Motor neuron (in vitro differentiated cells): Measurements from ENCODE around the gene HEY2. TPM values are rescaled to one million over a fixed set of nuclear protein-coding genes. Genes with fewer than 3 reads are reported as not detected.

Experiments used
- ATAC-seq, 8 experiments: fragments of 200-7000 bp; cut with Tn5 transposase; replicated peaks in 6 of 8; 2 replicates each; pipeline ENCODE4 v1.8.0; 2021; ENCODE audit warnings: mild to moderate bottlenecking in 8 of 8, moderate library complexity in 8 of 8
- H3K27ac ChIP-seq, 2 donors: fragments of 250-450 bp; sonication (Bioruptor Pico); 2 replicates each; pipeline ENCODE4 v1.9.0; 2021; ENCODE audit warnings: antibody characterized with exemption in 2 of 2, mild to moderate bottlenecking in 2 of 2, moderate library complexity in 1 of 2
- H3K4me1 ChIP-seq, 2 donors: fragments of 250-450 bp; sonication (Bioruptor Pico); replicated peaks in 1 of 2; 2 replicates each; pipeline ENCODE4 v1.6.1; 2021; ENCODE audit warnings: antibody characterized with exemption in 2 of 2, mild to moderate bottlenecking in 2 of 2, moderate library complexity in 1 of 2
- H3K4me3 ChIP-seq, 5 donors: fragments of 250-450 bp; sonication (Bioruptor Pico); 2 replicates each; pipeline ENCODE4 v1.9.0; 2021; ENCODE audit warnings: antibody characterized with exemption in 5 of 5, mild to moderate bottlenecking in 5 of 5, moderate library complexity in 4 of 5
- WGBS, 10 experiments: fragments of 450-650 bp; shearing (Covaris generic); methylation state at CpG; one replicate each; pipeline ENCODE4 v1.0.0; 2022; 5-methylcytosine and 5-hydroxymethylcytosine counted together
- in situ Hi-C, 9 experiments: fragments of 400-800 bp; cut with MboI; loops; one replicate each; pipeline ENCODE4 v1.15.0; 2021; ENCODE audit warnings: low sequenced_read_pairs in 9 of 9, low pct_unique_long_range_greater_than_20kb in 2 of 9; ENCODE audit not compliant: unreplicated experiment in 9 of 9
- total RNA-seq, 8 experiments: library from RNA; unstranded; fragments of 300-600 nt; gene quantifications; 2 replicates each; pipeline versions ENCODE4 v1.2.3 to v1.2.4, GENCODE V29; 2022

The HEY2 gene
- total RNA-seq, 8 experiments from 2014 or later, result 0.18 to 12.6 (median 6.2) TPM; not detected in 1

DNA sequence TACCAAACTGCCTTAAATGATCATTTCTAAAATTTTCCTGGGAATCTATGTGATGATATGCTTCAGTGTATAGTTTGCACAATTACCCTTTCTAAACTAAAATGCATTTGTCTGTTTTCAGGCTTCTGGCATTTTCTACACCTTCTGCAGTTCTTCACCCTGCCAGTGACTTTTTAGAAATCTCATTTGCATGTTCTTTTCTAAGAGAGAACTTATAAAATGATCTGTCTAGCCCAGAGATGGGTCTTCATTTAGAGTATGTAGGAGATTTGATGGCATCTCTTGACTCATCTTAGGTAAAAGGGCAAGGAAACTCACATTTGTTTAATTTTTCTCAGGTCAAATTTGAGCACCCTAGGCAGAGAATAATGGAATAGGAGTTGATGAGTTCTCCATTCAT, 59.2 kb downstream of the HEY2 start:
- Histone ChIP-seq H3K4me3 (no peak overlapping the region), H3K4me1 (peaks cover 14 to 43% of the 10 kb centered on the region in 2 donors), H3K27ac (no peak overlapping the region)
- in situ Hi-C loops, result no loop called here
- ATAC-seq, result no peak

GRCh38 chr6:125809570-125810170, 60.2 kb downstream of the HEY2 start:
- no peak overlapping the region for H3K4me3 ChIP-seq
- peak in 5 of 8 experiments; percentile 6 to 34 (median 12) for ATAC-seq
- WGBS, 10 experiments, result 70 to 100% (median 100%) methylated on average over 1 to 2 of the region's 3 CpGs; no CpG with 5 or more reads in 3 of the 10 experiments
- H3K27ac ChIP-seq, result no peak overlapping the region
- peaks cover 14 to 43% of the 10 kb centered on the region in 2 donors for H3K4me1 ChIP-seq
- in situ Hi-C loops, result no loop called here

GRCh38 chr6:125810445-125810844, 61.0 kb downstream of the HEY2 start:
- no peak overlapping the region for H3K27ac ChIP-seq
- WGBS, 10 experiments, result 8 to 100% (median 80%) methylated on average over 1 of the region's 1 CpG; no CpG with 5 or more reads in 3 of the 10 experiments
- no peak overlapping the region for H3K4me3 ChIP-seq
- in situ Hi-C loops, result no loop called here
- peaks cover 14 to 43% of the 10 kb centered on the region in 2 donors for H3K4me1 ChIP-seq
- peak in 5 of 8 experiments; percentile 88 to 97 (median 90) for ATAC-seq

Other genes starting within 250 kb of the HEY2 start
- gene NCOA7, start 41.3 kb downstream of the HEY2 start, total RNA-seq, result 10 to 100 TPM; 11.2 to 38.1 (median 20.5) TPM
- 10 to 100 TPM; 13.3 to 49.6 (median 30.3) TPM for gene HINT3, start 207.1 kb downstream of the HEY2 start, total RNA-seq
- gene TRMT11, start 236.9 kb downstream of the HEY2 start, total RNA-seq, result 10 to 100 TPM; 29.0 to 60.3 (median 39.0) TPM